Measurements from ENCODE around the gene NPBWR2.

DNA sequence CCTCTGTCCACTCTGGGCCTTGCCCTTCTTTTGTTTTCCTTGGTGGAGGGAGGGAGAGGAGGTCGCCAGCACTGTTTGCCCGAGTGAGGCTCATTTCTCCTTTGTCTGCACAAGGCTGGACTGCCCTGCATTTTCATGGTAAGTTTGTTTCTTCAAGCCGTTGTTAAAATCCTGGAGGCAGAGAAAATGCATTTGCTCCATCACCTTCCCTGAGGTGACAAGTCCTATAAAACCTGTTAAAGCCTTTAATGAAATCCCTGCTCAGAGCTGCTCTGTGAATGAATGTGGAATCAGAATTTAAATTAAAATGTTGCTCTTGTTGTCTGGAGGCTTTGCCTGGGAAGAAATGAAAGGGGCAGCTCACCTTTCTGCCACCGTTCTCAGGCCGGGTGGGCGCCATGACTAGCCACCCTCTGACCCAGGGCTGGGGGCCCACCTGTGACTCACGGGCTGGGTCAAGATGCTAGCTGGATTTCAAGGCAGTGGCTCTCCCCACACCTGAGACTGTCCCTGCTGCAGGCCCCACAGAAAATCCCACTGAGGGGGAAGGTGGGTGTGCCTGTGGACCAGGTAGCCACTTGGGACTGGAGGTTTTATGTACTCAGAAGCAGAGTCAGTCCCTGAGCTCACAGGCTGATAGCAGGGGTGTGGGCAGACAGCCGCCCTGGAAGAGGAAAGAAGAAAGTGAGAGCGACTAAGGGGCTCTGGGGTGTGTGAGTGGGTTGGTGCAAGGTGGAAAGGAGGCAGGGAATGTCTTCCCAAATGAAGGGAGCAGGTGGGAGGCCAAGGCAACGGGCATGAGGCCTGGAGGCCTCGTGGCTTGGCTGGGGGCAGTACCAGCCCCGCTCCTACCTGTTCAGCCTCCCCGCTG is 32.9 kb upstream of the NPBWR2 start:
- TF ChIP-seq CTCF (IDR thresholded peaks at IDR 0.05), result no peak
- TF ChIP-seq POLR2A (IDR thresholded peaks at IDR 0.05), result no peak
